Liver (tissue), 3 donors: ENCODE measurements around the gene WDR75.

Experiments
- JUND ChIP-seq, 2 donors: IDR thresholded peaks; 2 replicates each; pipeline ENCODE4 v1.6.1; 2016; ENCODE audit warnings: antibody characterized with exemption in 2 of 2
- SP1 ChIP-seq: IDR thresholded peaks from 2 replicates; pipeline ENCODE4 v1.6.1; 2018; ENCODE audit warnings: antibody characterized with exemption, mild to moderate bottlenecking
- TAF1 ChIP-seq: conservative IDR thresholded peaks from 2 replicates; pipeline ENCODE4 v1.6.1; 2016; ENCODE audit warnings: antibody characterized with exemption, mild to moderate bottlenecking
- YY1 ChIP-seq: IDR thresholded peaks from 2 replicates; pipeline ENCODE4 v1.6.1; 2016; ENCODE audit warnings: antibody characterized with exemption, mild to moderate bottlenecking
- TF ChIP-seq, protein P1 (sequence below): fragments of 150-350 bp; IDR thresholded peaks from 2 replicates; pipeline ENCODE4 v1.5.1; 2017; ENCODE audit warnings: improper control_type of control experiment, low read depth, low read length; ENCODE audit not compliant: missing input control
- TF ChIP-seq, protein P2 (sequence below): IDR thresholded peaks from 2 replicates; pipeline ENCODE4 v1.6.1; 2016; ENCODE audit warnings: antibody characterized with exemption, mild to moderate bottlenecking
- TF ChIP-seq, protein P3 (sequence below): IDR thresholded peaks from 2 replicates; pipeline ENCODE4 v1.6.1; 2016; ENCODE audit warnings: antibody characterized with exemption
- donor health status: healthy.
- donor health status: healthy.

DNA sequence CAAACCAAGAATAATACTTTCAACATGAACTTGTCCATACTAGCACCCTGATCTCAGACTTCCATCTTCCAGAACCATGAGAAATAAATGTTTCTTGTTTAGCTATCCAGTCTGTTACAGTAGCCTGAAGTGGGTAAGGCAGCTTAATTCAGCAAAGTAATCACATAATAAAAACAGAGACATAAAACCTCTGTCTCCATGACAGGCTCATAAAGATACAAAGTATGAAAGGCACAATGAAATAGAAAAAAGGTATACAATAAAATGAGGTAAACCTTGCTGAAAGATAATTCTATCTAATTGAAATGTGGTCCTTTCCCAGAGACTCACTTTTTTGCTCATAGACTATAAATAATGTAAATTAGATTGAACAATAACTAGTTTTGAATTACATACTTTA lies 46.7 kb upstream of the WDR75 start:
- TF ChIP-seq, protein P1, sequence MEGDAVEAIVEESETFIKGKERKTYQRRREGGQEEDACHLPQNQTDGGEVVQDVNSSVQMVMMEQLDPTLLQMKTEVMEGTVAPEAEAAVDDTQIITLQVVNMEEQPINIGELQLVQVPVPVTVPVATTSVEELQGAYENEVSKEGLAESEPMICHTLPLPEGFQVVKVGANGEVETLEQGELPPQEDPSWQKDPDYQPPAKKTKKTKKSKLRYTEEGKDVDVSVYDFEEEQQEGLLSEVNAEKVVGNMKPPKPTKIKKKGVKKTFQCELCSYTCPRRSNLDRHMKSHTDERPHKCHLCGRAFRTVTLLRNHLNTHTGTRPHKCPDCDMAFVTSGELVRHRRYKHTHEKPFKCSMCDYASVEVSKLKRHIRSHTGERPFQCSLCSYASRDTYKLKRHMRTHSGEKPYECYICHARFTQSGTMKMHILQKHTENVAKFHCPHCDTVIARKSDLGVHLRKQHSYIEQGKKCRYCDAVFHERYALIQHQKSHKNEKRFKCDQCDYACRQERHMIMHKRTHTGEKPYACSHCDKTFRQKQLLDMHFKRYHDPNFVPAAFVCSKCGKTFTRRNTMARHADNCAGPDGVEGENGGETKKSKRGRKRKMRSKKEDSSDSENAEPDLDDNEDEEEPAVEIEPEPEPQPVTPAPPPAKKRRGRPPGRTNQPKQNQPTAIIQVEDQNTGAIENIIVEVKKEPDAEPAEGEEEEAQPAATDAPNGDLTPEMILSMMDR: no peak
- TF ChIP-seq TAF1 (no peak), YY1 (no peak), JUND (IDR thresholded peaks at IDR 0.05) (no peak), SP1 (no peak)
- TF ChIP-seq, protein P2, sequence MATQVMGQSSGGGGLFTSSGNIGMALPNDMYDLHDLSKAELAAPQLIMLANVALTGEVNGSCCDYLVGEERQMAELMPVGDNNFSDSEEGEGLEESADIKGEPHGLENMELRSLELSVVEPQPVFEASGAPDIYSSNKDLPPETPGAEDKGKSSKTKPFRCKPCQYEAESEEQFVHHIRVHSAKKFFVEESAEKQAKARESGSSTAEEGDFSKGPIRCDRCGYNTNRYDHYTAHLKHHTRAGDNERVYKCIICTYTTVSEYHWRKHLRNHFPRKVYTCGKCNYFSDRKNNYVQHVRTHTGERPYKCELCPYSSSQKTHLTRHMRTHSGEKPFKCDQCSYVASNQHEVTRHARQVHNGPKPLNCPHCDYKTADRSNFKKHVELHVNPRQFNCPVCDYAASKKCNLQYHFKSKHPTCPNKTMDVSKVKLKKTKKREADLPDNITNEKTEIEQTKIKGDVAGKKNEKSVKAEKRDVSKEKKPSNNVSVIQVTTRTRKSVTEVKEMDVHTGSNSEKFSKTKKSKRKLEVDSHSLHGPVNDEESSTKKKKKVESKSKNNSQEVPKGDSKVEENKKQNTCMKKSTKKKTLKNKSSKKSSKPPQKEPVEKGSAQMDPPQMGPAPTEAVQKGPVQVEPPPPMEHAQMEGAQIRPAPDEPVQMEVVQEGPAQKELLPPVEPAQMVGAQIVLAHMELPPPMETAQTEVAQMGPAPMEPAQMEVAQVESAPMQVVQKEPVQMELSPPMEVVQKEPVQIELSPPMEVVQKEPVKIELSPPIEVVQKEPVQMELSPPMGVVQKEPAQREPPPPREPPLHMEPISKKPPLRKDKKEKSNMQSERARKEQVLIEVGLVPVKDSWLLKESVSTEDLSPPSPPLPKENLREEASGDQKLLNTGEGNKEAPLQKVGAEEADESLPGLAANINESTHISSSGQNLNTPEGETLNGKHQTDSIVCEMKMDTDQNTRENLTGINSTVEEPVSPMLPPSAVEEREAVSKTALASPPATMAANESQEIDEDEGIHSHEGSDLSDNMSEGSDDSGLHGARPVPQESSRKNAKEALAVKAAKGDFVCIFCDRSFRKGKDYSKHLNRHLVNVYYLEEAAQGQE: no peak
- TF ChIP-seq, protein P3, sequence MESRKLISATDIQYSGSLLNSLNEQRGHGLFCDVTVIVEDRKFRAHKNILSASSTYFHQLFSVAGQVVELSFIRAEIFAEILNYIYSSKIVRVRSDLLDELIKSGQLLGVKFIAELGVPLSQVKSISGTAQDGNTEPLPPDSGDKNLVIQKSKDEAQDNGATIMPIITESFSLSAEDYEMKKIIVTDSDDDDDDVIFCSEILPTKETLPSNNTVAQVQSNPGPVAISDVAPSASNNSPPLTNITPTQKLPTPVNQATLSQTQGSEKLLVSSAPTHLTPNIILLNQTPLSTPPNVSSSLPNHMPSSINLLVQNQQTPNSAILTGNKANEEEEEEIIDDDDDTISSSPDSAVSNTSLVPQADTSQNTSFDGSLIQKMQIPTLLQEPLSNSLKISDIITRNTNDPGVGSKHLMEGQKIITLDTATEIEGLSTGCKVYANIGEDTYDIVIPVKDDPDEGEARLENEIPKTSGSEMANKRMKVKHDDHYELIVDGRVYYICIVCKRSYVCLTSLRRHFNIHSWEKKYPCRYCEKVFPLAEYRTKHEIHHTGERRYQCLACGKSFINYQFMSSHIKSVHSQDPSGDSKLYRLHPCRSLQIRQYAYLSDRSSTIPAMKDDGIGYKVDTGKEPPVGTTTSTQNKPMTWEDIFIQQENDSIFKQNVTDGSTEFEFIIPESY: no peak
